Gastroesophageal sphincter (tissue), 4 donors: Measurements from ENCODE around the gene ZHX3. TPM values are rescaled to one million over a fixed set of nuclear protein-coding genes. Genes with fewer than 3 reads are reported as not detected.
A peak's percentile ranks its signal among the peaks of the same experiment; 100 is the strongest.

Source experiments
- ATAC-seq: fragments of 150-250 bp; one replicate; pipeline ENCODE4 v1.9.1; 2016; ENCODE audit warnings: mild to moderate bottlenecking, moderate library complexity
- H3K27ac ChIP-seq, 4 donors: fragments of 200-600 bp; sonication (generic) in 3 of 4; 1 replicate in 3 of 4; 2 replicates in 1 of 4; pipeline ENCODE4 v1.5.1; 2016 to 2019
- H3K27me3 ChIP-seq: fragments of 200-600 bp; sonication (generic); one replicate; pipeline ENCODE4 v1.5.1; 2019
- H3K36me3 ChIP-seq, 2 donors: fragments of 200-600 bp; sonication (generic); one replicate each; pipeline ENCODE4 v1.5.1; 2019; ENCODE audit warnings: control low read depth in 1 of 2
- H3K4me1 ChIP-seq, 3 donors: fragments of 200-600 bp; sonication (generic); 1 replicate in 2 of 3; 2 replicates in 1 of 3; pipeline ENCODE4 v1.5.1; 2016 to 2019; ENCODE audit warnings: control low read depth in 2 of 3
- H3K4me3 ChIP-seq, 2 donors: fragments of 200-600 bp; sonication (generic); one replicate each; pipeline ENCODE4 v1.5.1; 2019; ENCODE audit warnings: mild to moderate bottlenecking in 1 of 2, moderate library complexity in 1 of 2
- H3K9me3 ChIP-seq, 3 donors: fragments of 200-600 bp; sonication (generic); one replicate each; pipeline ENCODE4 v1.5.1; 2017 to 2019; ENCODE audit warnings: control low read depth in 2 of 3
- CTCF ChIP-seq, 4 experiments: fragments of 200-600 bp in 2 of 4; fragments of 450-650 bp in 2 of 4; sonication (generic) in 1 of 4; IDR thresholded peaks; one replicate each; pipeline ENCODE4 v1.5.1; 2017 to 2019; ENCODE audit warnings: antibody characterized with exemption in 4 of 4, mild to moderate bottlenecking in 2 of 4, moderate library complexity in 2 of 4
- EP300 ChIP-seq: sonication (generic); formaldehyde crosslinking; IDR thresholded peaks from one replicate; pipeline ENCODE4 v1.6.1; 2017; ENCODE audit warnings: antibody characterized with exemption, mild to moderate bottlenecking
- POLR2A ChIP-seq, 2 donors: fragments of 450-650 bp; IDR thresholded peaks; one replicate each; pipeline ENCODE4 v1.6.1; 2017; ENCODE audit warnings: antibody characterized with exemption in 2 of 2, mild to moderate bottlenecking in 2 of 2, moderate library complexity in 1 of 2
- POLR2AphosphoS5 ChIP-seq: sonication (generic); formaldehyde crosslinking; IDR thresholded peaks from one replicate; pipeline ENCODE4 v1.6.1; 2017; ENCODE audit warnings: antibody characterized with exemption
- WGBS, 2 donors: methylation state at CpG; one replicate each; pipeline ENCODE4 v1.1.5; 2018; ENCODE audit warnings: low coverage in 1 of 2; 5-methylcytosine and 5-hydroxymethylcytosine counted together
- total RNA-seq, 4 donors: library from RNA; depleted of rRNA; stranded (reverse); fragments of >200 nt; gene quantifications; one replicate each; pipeline ENCODE4 v1.1.0, GENCODE V29; 2016

The ZHX3 gene
- total RNA-seq, 4 donors from 2014 or later = 121 to 183 (median 155) TPM

- peak overlapping the region in 3 of 4 donors; percentile 62 to 78 (median 65) for H3K27ac ChIP-seq
- peaks cover 0 to 9% of the 10 kb centered on the region in 2 donors for H3K36me3 ChIP-seq
- peak; percentile 34 for ATAC-seq
- TF ChIP-seq POLR2A (IDR thresholded peaks at IDR 0.05) = no peak
- TF ChIP-seq POLR2AphosphoS5 = no peak
- no peak for TF ChIP-seq CTCF (IDR thresholded peaks at IDR 0.05)
- TF ChIP-seq EP300 = no peak
- WGBS, 2 donors = 43 to 46% methylated on average over 2 of the region's 2 CpGs
- no peaks in the 10 kb centered on the region for H3K9me3 ChIP-seq
- no peaks in the 10 kb centered on the region for H3K27me3 ChIP-seq
- H3K4me1 ChIP-seq = peaks cover 29 to 82% (median 31%) of the 10 kb centered on the region in 3 donors
- no peak overlapping the region for H3K4me3 ChIP-seq
Measured at GRCh38 chr20:41309817-41310216, 7.7 kb downstream of the ZHX3 start.

- Histone ChIP-seq H3K9me3 (no peaks in the 10 kb centered on the region), H3K4me1 (peaks cover 21 to 82% (median 24%) of the 10 kb centered on the region in 3 donors), H3K27me3 (no peaks in the 10 kb centered on the region), H3K27ac (peak overlapping the region; percentile 62 to 78 (median 68)), H3K4me3 (no peak overlapping the region), H3K36me3 (peaks cover 0 to 9% of the 10 kb centered on the region in 2 donors)
- TF ChIP-seq POLR2AphosphoS5 (peak; percentile 30), CTCF (IDR thresholded peaks at IDR 0.05) (no peak)
- WGBS, 2 donors = 51 to 60% methylated on average over 3 of the region's 3 CpGs
- peak; percentile 65 for ATAC-seq
Measured at GRCh38 chr20:41308726-41309413, 8.7 kb downstream of the ZHX3 start.

GRCh38 chr20:41308290-41308711 is 9.2 kb downstream of the ZHX3 start:
- Histone ChIP-seq H3K9me3 (no peaks in the 10 kb centered on the region), H3K4me1 (peaks cover 21 to 82% (median 24%) of the 10 kb centered on the region in 3 donors), H3K4me3 (no peak overlapping the region), H3K27me3 (no peaks in the 10 kb centered on the region), H3K27ac (peak overlapping the region; percentile 62 to 78 (median 68)), H3K36me3 (peaks cover 0 to 9% of the 10 kb centered on the region in 2 donors)
- TF ChIP-seq POLR2AphosphoS5 (no peak), CTCF (IDR thresholded peaks at IDR 0.05) (no peak), EP300 (no peak), POLR2A (IDR thresholded peaks at IDR 0.05) (no peak)
- 0 to 8% methylated on average over 1 of the region's 1 CpG for WGBS, 2 donors
- peak; percentile 72 for ATAC-seq

- H3K4me1 ChIP-seq = peaks cover 21 to 80% (median 24%) of the 10 kb centered on the region in 3 donors
- no peaks in the 10 kb centered on the region for H3K9me3 ChIP-seq
- no peak overlapping the region for H3K27ac ChIP-seq
- H3K4me3 ChIP-seq = no peak overlapping the region
- peaks cover 0 to 3% of the 10 kb centered on the region in 2 donors for H3K36me3 ChIP-seq
- no peak for ATAC-seq
- TF ChIP-seq POLR2AphosphoS5 (no peak), POLR2A (IDR thresholded peaks at IDR 0.05) (no peak), CTCF (IDR thresholded peaks at IDR 0.05) (no peak), EP300 (no peak)
- 80 to 100% methylated on average over 1 of the region's 1 CpG for WGBS, 2 donors
- no peaks in the 10 kb centered on the region for H3K27me3 ChIP-seq
Measured at GRCh38 chr20:41307021-41307420, 10.5 kb downstream of the ZHX3 start.

GRCh38 chr20:41306061-41306727 is 11.3 kb downstream of the ZHX3 start:
- Histone ChIP-seq H3K4me1 (peaks cover 21 to 76% (median 24%) of the 10 kb centered on the region in 3 donors), H3K36me3 (no peaks in the 10 kb centered on the region), H3K27me3 (no peaks in the 10 kb centered on the region), H3K27ac (no peak overlapping the region), H3K9me3 (no peaks in the 10 kb centered on the region), H3K4me3 (no peak overlapping the region)
- WGBS, 2 donors = 92 to 94% methylated on average over 5 of the region's 5 CpGs
- TF ChIP-seq CTCF (IDR thresholded peaks at IDR 0.05) (no peak), EP300 (no peak)
- ATAC-seq = no peak
